NCI-H187 treated with DMSO at 0.1 percent for 48 hours (cell line): Measurements from ENCODE around the gene FAM227B.
"Not testable (repeated sequence)": the region's sequence is repeated elsewhere in the genome, so short reads cannot be mapped to it uniquely, and the experiment has no call there.

Experiments
- DNase-seq: peaks from one replicate; lab custom pipeline; 2025; lab: John Stamatoyannopoulos, UW

FAM227B gene

GRCh38 chr15:49620658-49621368 lies at the start of gene FAM227B, which contains the start of gene DTWD1:
Gene FAM227B, minus strand, starts transcription at chr15:49620818. Its CDS starts 5,647 bp downstream, at chr15:49615171.
Gene DTWD1, plus strand, starts transcription at chr15:49621048. Its CDS starts 4,120 bp downstream, at chr15:49625168.
- DNase-seq: peak; percentile 76

GRCh38 chr15:49669288-49669687 lies 48.7 kb upstream of the FAM227B start:
- DNase-seq: no peak

GRCh38 chr15:49666486-49666885 lies 45.9 kb upstream of the FAM227B start:
- not testable (repeated sequence) for DNase-seq

- no peak for DNase-seq
Measured at GRCh38 chr15:49664716-49665115, 44.1 kb upstream of the FAM227B start.

- no peak for DNase-seq
Measured at GRCh38 chr15:49656734-49657133, 36.1 kb upstream of the FAM227B start.

- DNase-seq: no peak
Measured at GRCh38 chr15:49652922-49653321, 32.3 kb upstream of the FAM227B start.

- DNase-seq: no peak
Measured at GRCh38 chr15:49650676-49651075, 30.1 kb upstream of the FAM227B start.

- no peak for DNase-seq
Measured at GRCh38 chr15:49649987-49650386, 29.4 kb upstream of the FAM227B start.

GRCh38 chr15:49646891-49647290 lies 26.3 kb upstream of the FAM227B start:
- no peak for DNase-seq

GRCh38 chr15:49645941-49646340 lies 25.3 kb upstream of the FAM227B start:
- DNase-seq: peak; percentile 2

- no peak for DNase-seq
Measured at GRCh38 chr15:49645277-49645676, 24.7 kb upstream of the FAM227B start.

- DNase-seq: no peak
Measured at GRCh38 chr15:49644364-49644794, 23.8 kb upstream of the FAM227B start.

GRCh38 chr15:49637857-49638256 lies 17.2 kb upstream of the FAM227B start:
- DNase-seq: no peak

- DNase-seq: no peak
Measured at GRCh38 chr15:49628379-49628778, 7.8 kb upstream of the FAM227B start.

- DNase-seq: no peak
Measured at GRCh38 chr15:49627407-49627877, 6.8 kb upstream of the FAM227B start.

GRCh38 chr15:49625460-49626036 lies 4.9 kb upstream of the FAM227B start:
- DNase-seq: no peak

- no peak for DNase-seq
Measured at GRCh38 chr15:49624056-49624455, 3.4 kb upstream of the FAM227B start.

GRCh38 chr15:49622561-49622960 lies 1.9 kb upstream of the FAM227B start:
- no peak for DNase-seq

GRCh38 chr15:49621887-49622286 lies 1.3 kb upstream of the FAM227B start:
- DNase-seq: no peak

GRCh38 chr15:49621401-49621811 lies 788 bp upstream of the FAM227B start:
- no peak for DNase-seq

GRCh38 chr15:49620199-49620598 lies 419 bp downstream of the FAM227B start:
- DNase-seq: no peak

- no peak for DNase-seq
Measured at GRCh38 chr15:49619226-49619625, 1.4 kb downstream of the FAM227B start.

- DNase-seq: not testable (repeated sequence)
Measured at GRCh38 chr15:49612240-49612639, 8.4 kb downstream of the FAM227B start.
